RWPE1 (cell line): ENCODE results near the gene FMOD.

Experiments used
- CTCF ChIA-PET: fragments of 350-600 bp; sonication (Branson Sonifier 250); formaldehyde crosslinking; extraction: SDS; loops from one replicate; lab custom pipeline; 2021; lab: Yijun Ruan, JAX
- POLR2A ChIA-PET: fragments of 400-600 bp; formaldehyde crosslinking; extraction: SDS; loops from one replicate; lab custom pipeline; 2020; ENCODE audit warnings: antibody characterized with exemption; ENCODE audit not compliant: low non-redundant PET; lab: Yijun Ruan, JAX
- DNase-seq: peaks from one replicate; pipeline ENCODE4 v3.0.0; 2012; ENCODE audit warnings: low spot score
- H3K27ac ChIP-seq: fragments of 450-650 bp; 2 replicates; pipeline ENCODE4 v1.5.1; 2017
- TF ChIP-seq, protein P1 (sequence below): fragments of 450-650 bp; conservative IDR thresholded peaks from 2 replicates; pipeline ENCODE4 v1.5.1; 2017; ENCODE audit warnings: low read depth, mild to moderate bottlenecking

Gene FMOD

DNA sequence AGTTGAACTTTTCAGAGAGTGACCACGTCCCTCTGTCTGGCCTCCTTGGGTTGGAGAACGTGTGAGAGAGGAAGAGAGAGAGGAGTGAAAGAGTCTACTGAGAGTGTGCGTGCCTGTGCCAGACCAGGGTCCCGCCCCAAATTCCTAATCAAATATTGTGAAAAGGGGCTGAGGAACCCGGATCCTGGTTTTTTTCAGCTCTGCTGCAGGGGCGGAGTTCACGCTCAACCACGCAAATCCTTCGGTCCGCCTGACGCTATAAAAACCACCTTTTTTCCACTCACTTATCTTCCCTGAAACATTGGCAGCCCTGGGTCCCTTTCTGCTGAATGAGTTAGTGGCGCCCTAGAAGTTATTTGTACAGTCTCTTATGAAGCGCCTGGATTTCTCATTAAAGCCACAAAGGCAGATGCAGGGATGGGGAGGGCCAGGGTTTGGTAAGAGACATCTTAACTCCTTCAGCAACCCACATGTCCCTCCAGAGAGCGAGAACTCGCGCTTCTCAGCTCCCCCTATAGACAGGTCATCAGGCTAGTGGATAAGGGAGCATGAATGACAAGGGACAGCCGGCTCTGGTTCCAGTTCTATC lies at the start of gene FMOD:
TSS of gene FMOD (minus strand) at position 86 of the 589 bp plus-strand sequence. CDS start 2,852 bp downstream, outside the sequence.
- H3K27ac ChIP-seq = no peak within 1 kb of the TSS
- POLR2A ChIA-PET = no interaction called here
- TF ChIP-seq, protein P1, sequence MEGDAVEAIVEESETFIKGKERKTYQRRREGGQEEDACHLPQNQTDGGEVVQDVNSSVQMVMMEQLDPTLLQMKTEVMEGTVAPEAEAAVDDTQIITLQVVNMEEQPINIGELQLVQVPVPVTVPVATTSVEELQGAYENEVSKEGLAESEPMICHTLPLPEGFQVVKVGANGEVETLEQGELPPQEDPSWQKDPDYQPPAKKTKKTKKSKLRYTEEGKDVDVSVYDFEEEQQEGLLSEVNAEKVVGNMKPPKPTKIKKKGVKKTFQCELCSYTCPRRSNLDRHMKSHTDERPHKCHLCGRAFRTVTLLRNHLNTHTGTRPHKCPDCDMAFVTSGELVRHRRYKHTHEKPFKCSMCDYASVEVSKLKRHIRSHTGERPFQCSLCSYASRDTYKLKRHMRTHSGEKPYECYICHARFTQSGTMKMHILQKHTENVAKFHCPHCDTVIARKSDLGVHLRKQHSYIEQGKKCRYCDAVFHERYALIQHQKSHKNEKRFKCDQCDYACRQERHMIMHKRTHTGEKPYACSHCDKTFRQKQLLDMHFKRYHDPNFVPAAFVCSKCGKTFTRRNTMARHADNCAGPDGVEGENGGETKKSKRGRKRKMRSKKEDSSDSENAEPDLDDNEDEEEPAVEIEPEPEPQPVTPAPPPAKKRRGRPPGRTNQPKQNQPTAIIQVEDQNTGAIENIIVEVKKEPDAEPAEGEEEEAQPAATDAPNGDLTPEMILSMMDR = no peak
- CTCF ChIA-PET = no interaction called here
- no peak for DNase-seq

DNA sequence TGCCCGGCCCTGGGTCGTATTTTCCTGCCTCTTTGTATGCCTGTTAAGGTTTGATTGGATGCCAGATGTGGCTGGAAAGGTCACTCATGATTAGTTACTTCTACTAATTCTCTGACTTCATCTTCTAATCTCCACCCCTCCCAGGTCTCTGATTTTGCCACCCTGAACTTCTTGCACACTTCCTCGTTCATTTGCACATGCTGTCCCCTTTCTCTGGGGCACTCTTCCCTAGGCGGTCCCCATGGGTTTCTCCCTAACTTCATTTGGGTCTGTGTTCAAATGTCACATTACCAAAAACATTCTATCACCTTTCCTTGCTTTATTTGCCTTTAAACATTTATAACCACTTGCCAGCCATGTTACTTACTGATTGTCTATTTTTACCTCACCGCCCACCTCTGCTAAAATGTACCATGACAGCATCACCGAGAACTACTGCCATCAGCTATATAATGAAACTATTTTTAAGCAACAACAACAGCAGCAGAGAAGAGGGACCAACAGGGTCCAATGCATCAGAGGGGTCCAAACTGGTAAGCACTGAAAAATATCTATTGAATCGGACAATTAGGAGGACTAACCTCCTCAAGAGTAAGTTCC lies 45.8 kb upstream of the FMOD start:
- no peak overlapping the region for H3K27ac ChIP-seq
- POLR2A ChIA-PET = no interaction called here
- CTCF ChIA-PET = interaction anchor here (1.0 kb wide), 1 partner anchor 29 kb away, joined by 3 read pairs; no protein-coding TSS in a partner anchor
- DNase-seq = no peak
- TF ChIP-seq, protein P1 = no peak

DNA sequence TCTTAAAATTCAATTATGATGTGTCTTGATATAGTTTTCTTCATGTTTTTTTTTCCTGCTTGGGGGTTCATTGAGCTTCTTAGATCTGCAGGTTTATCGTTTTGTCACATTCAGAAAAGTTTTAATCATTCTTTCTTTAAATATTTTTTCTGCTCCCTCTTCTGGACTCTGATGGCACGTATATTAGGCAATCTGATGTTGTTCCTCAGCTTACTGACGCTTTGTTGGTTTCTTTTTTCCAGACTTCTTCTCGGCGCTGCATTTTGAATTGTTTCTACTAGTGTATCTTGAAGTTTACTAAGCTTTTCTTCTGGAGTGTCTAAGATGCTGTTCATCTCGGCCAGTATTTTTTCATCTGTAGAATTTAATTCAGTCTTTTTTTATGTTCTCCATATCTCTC lies 44.8 kb upstream of the FMOD start:
- ChIA-PET POLR2A (no interaction called here), CTCF (interaction anchor here (0.7 kb wide), 1 partner anchor 52 kb away, joined by 3 read pairs; no protein-coding TSS in a partner anchor)
- TF ChIP-seq, protein P1 = no peak
- no peak overlapping the region for H3K27ac ChIP-seq
- no peak for DNase-seq

DNA sequence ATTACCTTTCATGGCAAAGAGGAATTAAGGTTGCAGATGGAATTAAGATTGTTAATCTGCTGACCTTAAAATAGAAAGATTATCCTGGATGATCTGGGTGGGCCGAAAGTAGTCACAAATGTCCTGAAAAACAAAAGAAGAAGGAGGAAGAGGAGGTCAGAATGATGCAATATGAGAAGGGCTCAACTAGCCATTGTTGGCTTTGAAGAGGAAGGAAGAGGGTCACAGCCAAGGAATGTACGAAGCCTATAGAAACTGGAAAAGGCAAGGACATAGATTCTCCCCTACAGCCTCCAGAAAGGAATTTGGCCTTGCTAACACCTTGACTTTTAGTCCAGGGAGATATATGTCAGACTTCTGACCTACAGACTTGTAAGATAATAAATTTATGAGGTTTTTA lies 39.4 kb upstream of the FMOD start:
- ChIA-PET POLR2A (no interaction called here), CTCF (no interaction called here)
- TF ChIP-seq, protein P1 = no peak
- DNase-seq = no peak
- H3K27ac ChIP-seq = no peak overlapping the region

DNA sequence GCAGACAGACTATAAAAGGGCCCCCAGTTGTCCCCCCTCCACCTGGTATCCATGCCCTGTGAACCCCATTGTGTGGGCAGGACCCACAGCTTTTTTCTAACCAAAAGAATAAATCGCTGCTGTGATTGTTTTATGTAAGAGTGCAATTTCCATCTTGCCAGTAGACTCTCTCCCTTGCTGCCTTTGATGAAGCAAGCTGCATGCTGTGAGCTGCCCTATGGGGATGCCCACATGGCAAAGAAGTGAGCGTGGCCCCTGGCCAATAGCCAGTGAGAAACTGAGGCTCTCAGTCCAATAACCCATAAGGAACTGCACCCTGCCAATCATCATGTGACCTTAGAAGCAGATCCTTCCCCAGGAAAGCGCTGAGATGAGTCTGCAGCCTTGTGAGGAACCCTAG lies 37.8 kb upstream of the FMOD start:
- H3K27ac ChIP-seq = no peak overlapping the region
- CTCF ChIA-PET = interaction anchor here (0.6 to 1.0 kb wide), 3 partner anchors 12 to 599 kb away, joined by 3 to 4 read pairs (median 4); no protein-coding TSS in a partner anchor
- no peak for DNase-seq
- TF ChIP-seq, protein P1 = no peak
- POLR2A ChIA-PET = no interaction called here

DNA sequence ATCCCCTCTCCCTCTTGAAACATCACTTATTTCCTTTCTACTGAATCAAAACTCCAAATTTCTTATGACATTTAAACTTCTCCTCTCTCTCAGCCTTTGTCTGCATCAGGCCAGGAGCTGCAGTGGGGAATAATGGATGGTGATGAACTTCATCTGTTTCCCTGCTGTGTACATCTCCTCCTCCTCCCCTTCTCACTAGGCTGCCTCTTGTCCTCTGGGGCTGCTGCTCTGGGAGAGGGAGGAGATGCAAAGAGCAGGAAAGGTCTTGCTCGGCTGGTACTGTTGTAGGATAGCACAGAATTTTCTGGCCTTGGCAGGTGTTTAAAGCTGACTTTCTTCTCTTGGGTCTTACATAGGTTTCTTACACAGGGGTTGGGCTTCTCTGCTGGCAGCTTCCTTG lies 31.1 kb upstream of the FMOD start:
- H3K27ac ChIP-seq = no peak overlapping the region
- no peak for DNase-seq
- ChIA-PET CTCF (interaction anchor here (0.6 kb wide), 2 partner anchors 248 to 991 kb away, joined by 3 to 10 read pairs; no protein-coding TSS in a partner anchor), POLR2A (no interaction called here)
- TF ChIP-seq, protein P1 = no peak
